HepG2 (cell line): ENCODE measurements around the gene FGD4.

Source experiments
- CEBPB ChIP-seq: IDR thresholded peaks from 2 replicates; pipeline ENCODE4 v1.6.1; 2011; ENCODE audit warnings: low read depth, low read length, improper control_type of control experiment, borderline replicate concordance
- NR2F1 ChIP-seq, 2 experiments: fragments of 450-650 bp in 1 of 2; formaldehyde crosslinking in 1 of 2; IDR thresholded peaks; 2 replicates each; pipeline versions ENCODE4 v1.5.0 to v1.6.1; 2016 to 2020; ENCODE audit warnings: mild to moderate bottlenecking in 1 of 2, missing compliant biosample characterization in 1 of 2, missing genetic modification reagents in 1 of 2, moderate library complexity in 1 of 2
- POLR2AphosphoS5 ChIP-seq: IDR thresholded peaks from 2 replicates; pipeline ENCODE4 v1.6.1; 2012; ENCODE audit warnings: low read depth, low read length
- ZNF10 ChIP-seq: sonication (generic); formaldehyde crosslinking; IDR thresholded peaks from 2 replicates; pipeline ENCODE4 v1.4.0; 2020; ENCODE audit warnings: mild to moderate bottlenecking, low read depth, missing genetic modification reagents, borderline replicate concordance
- ZZZ3 ChIP-seq: sonication (generic); formaldehyde crosslinking; IDR thresholded peaks from 2 replicates; pipeline ENCODE4 v1.4.0; 2020; ENCODE audit warnings: missing genetic modification reagents, mild to moderate bottlenecking, borderline replicate concordance
- TF ChIP-seq, protein P1 (sequence below): sonication (generic); formaldehyde crosslinking; IDR thresholded peaks from 2 replicates; pipeline ENCODE4 v1.5.0; 2020; ENCODE audit warnings: mild to moderate bottlenecking, missing genetic modification reagents, moderate library complexity

DNA sequence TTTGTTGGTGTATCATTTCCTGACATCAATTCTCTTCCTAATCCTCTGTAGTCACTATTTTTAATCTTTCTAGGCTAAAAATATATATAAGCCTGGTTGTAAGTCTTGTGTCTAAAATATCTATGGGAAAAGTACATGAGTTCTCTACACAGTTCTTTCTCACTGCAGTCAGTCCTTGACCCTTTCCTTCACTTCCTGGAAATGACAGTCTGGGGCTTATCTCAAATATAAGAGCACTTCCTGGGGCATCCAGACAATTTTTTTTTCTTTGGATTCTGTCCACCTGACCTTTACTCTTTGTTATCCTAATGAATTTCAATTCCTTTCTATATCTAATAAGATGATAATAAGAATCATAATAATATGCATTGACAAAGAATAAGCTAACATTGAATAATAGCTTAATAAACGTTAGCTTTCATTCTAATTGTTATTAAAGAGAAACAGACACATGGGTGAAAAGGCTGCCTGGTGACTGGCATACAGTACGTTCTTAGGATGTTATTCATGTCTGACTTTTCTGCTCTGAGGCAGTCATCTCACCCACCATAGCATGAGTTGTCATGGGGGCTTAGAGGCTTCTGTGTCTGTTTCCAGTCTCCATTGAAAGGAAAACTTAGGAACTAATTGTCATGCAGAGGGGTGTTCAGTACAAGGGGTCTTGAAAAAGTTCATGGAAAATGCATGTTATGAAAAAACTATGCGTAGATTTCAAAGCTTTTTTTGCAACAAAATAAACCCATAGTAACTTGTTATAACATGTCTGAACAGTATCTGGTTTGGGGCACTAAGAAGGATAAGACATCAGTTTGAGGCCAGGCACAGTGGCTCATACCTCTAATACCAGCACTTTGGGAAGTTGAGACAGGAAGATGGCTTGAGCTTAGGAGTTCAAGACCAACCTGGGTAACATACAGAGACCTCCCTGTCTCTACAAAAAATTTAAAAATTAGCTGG, 213.6 kb downstream of the FGD4 start:
- TF ChIP-seq NR2F1 (CRISPR knock-in tag; IDR thresholded peaks at IDR 0.05), result no peak
- no peak for TF ChIP-seq POLR2AphosphoS5
- no peak for TF ChIP-seq ZNF10
- TF ChIP-seq CEBPB, result no peak
- TF ChIP-seq, protein P1, sequence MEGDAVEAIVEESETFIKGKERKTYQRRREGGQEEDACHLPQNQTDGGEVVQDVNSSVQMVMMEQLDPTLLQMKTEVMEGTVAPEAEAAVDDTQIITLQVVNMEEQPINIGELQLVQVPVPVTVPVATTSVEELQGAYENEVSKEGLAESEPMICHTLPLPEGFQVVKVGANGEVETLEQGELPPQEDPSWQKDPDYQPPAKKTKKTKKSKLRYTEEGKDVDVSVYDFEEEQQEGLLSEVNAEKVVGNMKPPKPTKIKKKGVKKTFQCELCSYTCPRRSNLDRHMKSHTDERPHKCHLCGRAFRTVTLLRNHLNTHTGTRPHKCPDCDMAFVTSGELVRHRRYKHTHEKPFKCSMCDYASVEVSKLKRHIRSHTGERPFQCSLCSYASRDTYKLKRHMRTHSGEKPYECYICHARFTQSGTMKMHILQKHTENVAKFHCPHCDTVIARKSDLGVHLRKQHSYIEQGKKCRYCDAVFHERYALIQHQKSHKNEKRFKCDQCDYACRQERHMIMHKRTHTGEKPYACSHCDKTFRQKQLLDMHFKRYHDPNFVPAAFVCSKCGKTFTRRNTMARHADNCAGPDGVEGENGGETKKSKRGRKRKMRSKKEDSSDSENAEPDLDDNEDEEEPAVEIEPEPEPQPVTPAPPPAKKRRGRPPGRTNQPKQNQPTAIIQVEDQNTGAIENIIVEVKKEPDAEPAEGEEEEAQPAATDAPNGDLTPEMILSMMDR (CRISPR knock-in tag), result no peak
- TF ChIP-seq ZZZ3, result no peak
